T-helper 17 cell (primary cell): Measurements from ENCODE around the gene TEX52. TPM values are rescaled to one million over a fixed set of nuclear protein-coding genes. Genes with fewer than 3 reads are reported as not detected.

Source experiments
- ATAC-seq: fragments of 150-1000 bp; cut with Tn5 transposase; 2 replicates; pipeline ENCODE4 v1.10.0; 2021; ENCODE audit warnings: mild to moderate bottlenecking, moderate library complexity
- DNase-seq, 3 donors: peaks; one replicate each; pipeline versions ENCODE4 v3.0.0 to v3.0.0-alpha.2; 2020 to 2021
- H3K9me3 ChIP-seq: one replicate; pipeline ENCODE4 v1.7.0; 2013; ENCODE audit warnings: low read length, mild to moderate bottlenecking; ENCODE audit not compliant: control insufficient read depth, poor library complexity, severe bottlenecking
- H3K27ac Mint-ChIP-seq: one replicate; pipeline ENCODE4 v1.8.0; 2022; ENCODE audit warnings: mild to moderate bottlenecking, moderate library complexity, mixed read lengths
- H3K27me3 Mint-ChIP-seq: one replicate; pipeline ENCODE4 v1.8.0; 2022; ENCODE audit warnings: mixed read lengths
- H3K36me3 Mint-ChIP-seq: one replicate; pipeline ENCODE4 v1.8.0; 2022; ENCODE audit warnings: low read depth, mixed read lengths
- H3K4me1 Mint-ChIP-seq: one replicate; pipeline ENCODE4 v1.8.0; 2022; ENCODE audit warnings: mild to moderate bottlenecking, mixed read lengths
- H3K4me3 Mint-ChIP-seq: one replicate; pipeline ENCODE4 v1.8.0; 2022; ENCODE audit warnings: mild to moderate bottlenecking, moderate library complexity, mixed read lengths
- total RNA-seq, 4 donors: library from RNA in 2 of 4; stranded (reverse) in 2 of 4; gene quantifications; one replicate each; pipeline ENCODE4 v1.2.3 and lab custom pipeline; 2022 to 2026

TEX52 gene
- total RNA-seq, 2 donors from 2014 or later: not detected

- Mint-ChIP-seq H3K36me3 (no peaks in the 10 kb centered on the region), H3K4me3 (no peak overlapping the region)
- DNase-seq: no peak
Measured at GRCh38 chr12:2858334-2858733, 1.5 kb upstream of the TEX52 start.

GRCh38 chr12:2857576-2857975 lies 737 bp upstream of the TEX52 start:
- H3K27ac Mint-ChIP-seq: no peak overlapping the region

More at GRCh38 chr12:2858334-2858733, 1.5 kb upstream of the TEX52 start:
- no peak for ATAC-seq
- no peaks in the 10 kb centered on the region for H3K9me3 ChIP-seq
- no peaks in the 10 kb centered on the region for H3K27me3 Mint-ChIP-seq
- H3K4me1 Mint-ChIP-seq: peaks cover 2% of the 10 kb centered on the region
- H3K27ac Mint-ChIP-seq: peak overlapping the region; percentile 81

DNA sequence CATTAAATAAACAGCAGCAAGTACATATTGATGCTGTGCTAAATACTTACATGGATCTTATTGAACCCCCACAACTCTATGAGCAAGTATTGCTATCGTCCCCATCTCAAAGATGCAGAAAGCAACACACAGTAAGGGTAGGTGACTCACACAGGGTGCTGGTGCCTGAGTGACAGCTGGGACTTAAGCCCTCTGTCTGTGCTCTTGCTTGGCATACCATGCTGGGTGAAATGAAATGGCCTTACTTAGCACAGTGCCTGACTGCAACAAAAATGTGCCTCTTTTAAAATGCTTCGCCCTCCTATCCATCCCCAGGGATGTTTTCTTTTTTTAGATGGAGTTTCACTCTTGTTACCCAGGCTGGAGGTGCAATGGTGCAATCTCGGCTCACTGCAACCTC lies 788 bp downstream of the TEX52 start:
- H3K9me3 ChIP-seq: no peaks in the 10 kb centered on the region
- H3K4me1 Mint-ChIP-seq: peaks cover 2% of the 10 kb centered on the region
- no peaks in the 10 kb centered on the region for H3K36me3 Mint-ChIP-seq
- H3K27ac Mint-ChIP-seq: no peak overlapping the region
- no peaks in the 10 kb centered on the region for H3K27me3 Mint-ChIP-seq
- ATAC-seq: no peak
- DNase-seq: no peak
- H3K4me3 Mint-ChIP-seq: no peak overlapping the region

More at GRCh38 chr12:2857576-2857975, 737 bp upstream of the TEX52 start:
- no peaks in the 10 kb centered on the region for H3K36me3 Mint-ChIP-seq
- H3K27me3 Mint-ChIP-seq: no peaks in the 10 kb centered on the region
- H3K4me1 Mint-ChIP-seq: peaks cover 2% of the 10 kb centered on the region
- no peaks in the 10 kb centered on the region for H3K9me3 ChIP-seq
- ATAC-seq (no peak), DNase-seq (no peak)
- no peak overlapping the region for H3K4me3 Mint-ChIP-seq

DNA sequence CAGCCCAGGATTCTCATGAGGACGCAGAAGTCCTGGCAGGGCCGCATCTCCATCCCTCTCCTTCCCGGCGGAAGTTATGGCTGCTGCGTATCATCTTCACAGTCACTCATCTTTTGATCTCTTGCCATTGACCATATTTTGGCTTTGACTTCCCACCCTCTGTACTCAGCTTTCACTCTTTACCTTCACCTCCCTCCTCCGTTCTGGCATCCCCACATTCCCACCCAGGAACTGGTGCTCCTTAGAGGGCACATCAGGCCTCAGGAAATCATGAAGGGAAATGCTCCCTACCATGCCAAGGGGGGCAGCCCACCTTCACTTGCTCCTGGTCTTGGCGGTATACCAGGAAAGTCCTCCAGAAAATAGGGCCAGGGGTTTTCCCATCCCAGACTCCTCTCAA lies 1.3 kb downstream of the TEX52 start:
- H3K27ac Mint-ChIP-seq: no peak overlapping the region
- no peaks in the 10 kb centered on the region for H3K36me3 Mint-ChIP-seq
- H3K4me3 Mint-ChIP-seq: no peak overlapping the region
- no peak for DNase-seq
- H3K4me1 Mint-ChIP-seq: peaks cover 2% of the 10 kb centered on the region
- no peaks in the 10 kb centered on the region for H3K27me3 Mint-ChIP-seq
- no peaks in the 10 kb centered on the region for H3K9me3 ChIP-seq
- no peak for ATAC-seq

DNA sequence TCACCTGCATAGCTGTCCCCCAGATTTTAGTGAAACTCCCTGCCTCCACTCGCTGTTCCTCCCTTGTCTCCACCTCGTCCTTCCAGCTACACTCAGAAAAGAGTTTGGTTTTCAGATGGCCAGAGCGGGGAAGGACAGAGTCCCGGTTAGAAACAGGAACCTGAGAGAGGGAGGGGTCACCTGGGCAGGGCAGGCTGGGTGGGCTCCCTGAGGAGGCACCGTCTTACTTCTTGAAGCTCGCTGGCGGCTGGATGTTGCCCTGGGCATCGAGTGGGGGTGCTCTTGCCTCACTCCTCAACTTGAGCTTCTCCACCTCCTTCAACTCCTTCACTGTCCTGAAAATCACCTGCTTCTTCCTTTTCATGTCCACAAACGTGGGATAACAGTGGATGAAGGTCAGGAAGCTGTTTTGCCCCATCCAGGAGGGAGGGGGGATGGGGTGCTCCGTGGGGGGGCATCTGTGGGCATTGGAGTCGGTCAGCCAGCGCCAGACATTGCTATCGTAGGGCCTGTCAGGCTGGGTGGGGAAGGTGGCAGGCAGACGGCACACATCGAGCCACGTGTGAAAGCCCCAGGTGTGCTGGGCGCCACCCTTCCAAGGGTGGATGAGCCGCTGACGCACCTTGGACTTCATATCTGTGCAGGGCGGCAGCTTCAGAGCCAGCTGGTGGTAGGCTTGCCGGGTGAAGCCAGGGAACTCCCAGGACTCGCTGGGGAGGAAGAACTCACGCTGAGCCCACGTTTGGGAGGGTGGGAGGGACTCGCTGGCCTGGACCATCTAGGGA lies 2.0 kb downstream of the TEX52 start:
- no peak for DNase-seq
- Mint-ChIP-seq H3K27me3 (no peaks in the 10 kb centered on the region), H3K4me3 (no peak overlapping the region), H3K36me3 (no peaks in the 10 kb centered on the region), H3K4me1 (peaks cover 2% of the 10 kb centered on the region), H3K27ac (no peak overlapping the region)
- no peaks in the 10 kb centered on the region for H3K9me3 ChIP-seq
- ATAC-seq: no peak

DNA sequence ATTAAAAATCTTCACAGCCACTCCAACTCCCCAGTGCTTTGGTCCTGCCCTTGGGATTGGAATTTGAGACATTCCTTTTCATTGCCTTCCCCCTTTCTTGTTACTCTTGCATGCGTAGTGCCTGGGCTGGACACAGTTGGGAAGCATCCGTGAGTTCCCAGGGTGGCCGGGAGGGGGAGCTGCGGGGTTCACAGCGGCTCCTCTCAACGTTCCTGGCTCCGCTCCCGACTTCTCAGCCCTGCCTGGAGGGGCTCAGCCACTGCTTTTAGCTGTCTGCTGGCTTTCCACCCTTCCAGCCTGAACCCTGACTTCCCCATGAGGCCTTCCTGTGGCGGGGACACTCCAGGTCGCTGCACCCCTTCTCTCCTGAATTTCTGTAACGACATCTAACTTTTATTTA lies 3.2 kb downstream of the TEX52 start:
- DNase-seq (peak; percentile 29 to 32 (median 31)), ATAC-seq (peak; percentile 69)
- H3K27ac Mint-ChIP-seq: no peak overlapping the region
- no peaks in the 10 kb centered on the region for H3K27me3 Mint-ChIP-seq
- no peaks in the 10 kb centered on the region for H3K36me3 Mint-ChIP-seq
- peaks cover 1% of the 10 kb centered on the region for H3K4me1 Mint-ChIP-seq
- H3K9me3 ChIP-seq: no peaks in the 10 kb centered on the region
- H3K4me3 Mint-ChIP-seq: no peak overlapping the region

DNA sequence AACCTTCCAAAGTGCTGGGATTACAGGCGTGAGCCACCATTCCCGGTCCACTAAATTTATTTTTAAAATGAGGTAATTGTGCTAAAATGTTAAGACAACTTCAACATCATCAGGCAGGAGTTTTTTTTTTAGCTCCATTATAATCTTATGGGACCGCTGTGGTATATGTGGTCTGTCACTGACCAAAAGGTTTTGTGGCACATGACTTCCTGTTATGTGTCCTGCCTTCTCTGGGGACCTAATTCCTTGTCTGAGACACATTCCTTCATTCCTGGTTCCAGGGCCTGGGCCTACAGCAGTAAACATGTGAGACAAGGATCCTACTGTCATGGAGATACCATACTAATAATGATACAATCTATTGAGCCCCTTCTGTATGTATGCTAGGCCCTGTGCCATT lies 4.9 kb downstream of the TEX52 start:
- no peaks in the 10 kb centered on the region for H3K27me3 Mint-ChIP-seq
- no peaks in the 10 kb centered on the region for H3K9me3 ChIP-seq
- no peak overlapping the region for H3K27ac Mint-ChIP-seq
- no peaks in the 10 kb centered on the region for H3K4me1 Mint-ChIP-seq
- no peak for ATAC-seq
- H3K4me3 Mint-ChIP-seq: no peak overlapping the region
- H3K36me3 Mint-ChIP-seq: peaks cover 3% of the 10 kb centered on the region
- no peak for DNase-seq

GRCh38 chr12:2845280-2845679 lies 11.6 kb downstream of the TEX52 start:
- Mint-ChIP-seq H3K4me3 (no peak overlapping the region), H3K4me1 (peaks cover 4% of the 10 kb centered on the region), H3K36me3 (peaks cover 6% of the 10 kb centered on the region), H3K27ac (no peak overlapping the region), H3K27me3 (no peaks in the 10 kb centered on the region)
- DNase-seq (no peak), ATAC-seq (no peak)
- H3K9me3 ChIP-seq: no peaks in the 10 kb centered on the region

- H3K27ac Mint-ChIP-seq: no peak overlapping the region
- no peak for ATAC-seq
- peaks cover 6% of the 10 kb centered on the region for H3K4me1 Mint-ChIP-seq
- peaks cover 8% of the 10 kb centered on the region for H3K36me3 Mint-ChIP-seq
- no peaks in the 10 kb centered on the region for H3K9me3 ChIP-seq
- H3K27me3 Mint-ChIP-seq: no peaks in the 10 kb centered on the region
- no peak overlapping the region for H3K4me3 Mint-ChIP-seq
- no peak for DNase-seq
Measured at GRCh38 chr12:2844786-2845185, 12.1 kb downstream of the TEX52 start.

GRCh38 chr12:2842948-2843347 lies 13.9 kb downstream of the TEX52 start:
- H3K9me3 ChIP-seq: no peaks in the 10 kb centered on the region
- ATAC-seq: no peak
- no peak overlapping the region for H3K27ac Mint-ChIP-seq
- peaks cover 12% of the 10 kb centered on the region for H3K36me3 Mint-ChIP-seq
- peaks cover 6% of the 10 kb centered on the region for H3K4me1 Mint-ChIP-seq
- no peaks in the 10 kb centered on the region for H3K27me3 Mint-ChIP-seq
- no peak for DNase-seq
- no peak overlapping the region for H3K4me3 Mint-ChIP-seq

- peaks cover 8% of the 10 kb centered on the region for H3K36me3 Mint-ChIP-seq
- no peak overlapping the region for H3K27ac Mint-ChIP-seq
- no peak for DNase-seq
Measured at GRCh38 chr12:2841056-2841650, 15.7 kb downstream of the TEX52 start.

GRCh38 chr12:2836574-2836973 lies 20.3 kb downstream of the TEX52 start:
- peaks cover 6% of the 10 kb centered on the region for H3K27me3 Mint-ChIP-seq
- ATAC-seq (no peak), DNase-seq (no peak)
- H3K4me3 Mint-ChIP-seq: no peak overlapping the region
- no peak overlapping the region for H3K27ac Mint-ChIP-seq
- H3K9me3 ChIP-seq: no peaks in the 10 kb centered on the region
- peaks cover 14% of the 10 kb centered on the region for H3K4me1 Mint-ChIP-seq
- H3K36me3 Mint-ChIP-seq: peaks cover 9% of the 10 kb centered on the region

More at GRCh38 chr12:2841056-2841650, 15.7 kb downstream of the TEX52 start:
- no peaks in the 10 kb centered on the region for H3K9me3 ChIP-seq
- Mint-ChIP-seq H3K27me3 (no peaks in the 10 kb centered on the region), H3K4me3 (no peak overlapping the region), H3K4me1 (peaks cover 6% of the 10 kb centered on the region)
- ATAC-seq: no peak

DNA sequence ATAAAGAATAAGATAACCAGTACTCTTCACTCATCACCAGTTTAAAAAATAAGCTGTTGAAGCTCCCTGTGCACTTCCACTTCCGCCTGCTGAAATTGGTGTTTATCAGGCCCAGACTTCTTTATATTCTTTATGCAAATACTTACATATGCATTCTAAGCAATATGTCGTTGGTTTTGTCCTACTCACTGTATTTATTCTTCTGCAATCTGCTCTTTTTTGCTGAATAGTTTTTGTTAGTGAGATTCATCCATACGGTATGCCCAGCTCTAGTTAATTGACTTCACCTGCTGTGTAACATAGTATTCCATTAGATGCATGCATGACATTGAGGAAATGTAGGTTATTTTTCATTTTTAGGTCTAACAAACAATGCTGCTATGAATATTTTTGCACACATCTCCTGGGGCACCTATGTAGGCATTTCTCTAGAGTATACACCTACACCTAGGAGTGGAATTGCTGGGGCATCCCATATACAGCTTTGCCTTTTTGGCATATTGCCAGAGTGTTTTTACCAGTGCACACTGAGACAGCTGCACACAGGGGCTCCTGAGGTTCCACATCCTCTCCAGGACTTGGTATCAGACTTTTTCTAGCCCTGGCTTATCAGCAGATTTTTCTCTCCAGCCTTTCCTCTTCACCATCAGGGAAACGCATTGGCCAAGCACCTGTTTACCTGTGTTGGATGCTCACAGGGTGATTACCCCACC lies 21.0 kb downstream of the TEX52 start:
- no peaks in the 10 kb centered on the region for H3K9me3 ChIP-seq
- H3K4me1 Mint-ChIP-seq: peaks cover 14% of the 10 kb centered on the region
- H3K36me3 Mint-ChIP-seq: peaks cover 10% of the 10 kb centered on the region
- DNase-seq (no peak), ATAC-seq (no peak)
- no peak overlapping the region for H3K4me3 Mint-ChIP-seq
- H3K27me3 Mint-ChIP-seq: peaks cover 6% of the 10 kb centered on the region
- H3K27ac Mint-ChIP-seq: no peak overlapping the region
